ENCODE data around the gene KIF25. TPM values are rescaled to one million over a fixed set of nuclear protein-coding genes. Genes with fewer than 3 reads are reported as not detected.

KIF25 gene
- total and polyA plus RNA-seq, 4 donors = 0.05 TPM; not detected in 3

GRCh38 chr6:167949121-167949684 lies 48.3 kb upstream of the KIF25 start:
- no peak for DNase-seq (ENCODE audit: low spot score)
- no peak overlapping the region for H3K27ac ChIP-seq (ENCODE audit: low read depth in 1 of 2, low read length in 2 of 2)
- H3K36me3 ChIP-seq (ENCODE audit: control insufficient read depth in 4 of 4, insufficient read depth in 3 of 4, low read depth in 1 of 4, low read length in 3 of 4) = peaks cover 9 to 73% (median 58%) of the 10 kb centered on the region in 4 donors
- H3K9ac ChIP-seq (ENCODE audit: low read depth in 1 of 2, low read length in 2 of 2) = no peak overlapping the region
- H3K4me1 ChIP-seq (ENCODE audit: control insufficient read depth in 4 of 4, insufficient read depth in 4 of 4, low read length in 3 of 4) = no peaks in the 10 kb centered on the region
- WGBS = 92% methylated on average over 7 of the region's 7 CpGs
- no peak overlapping the region for H3K4me3 ChIP-seq (ENCODE audit: low read depth in 1 of 3, low read length in 3 of 3)
- no peaks in the 10 kb centered on the region for H3K9me3 ChIP-seq (ENCODE audit: control insufficient read depth in 4 of 4, low read length in 3 of 4)
- H3K27me3 ChIP-seq (ENCODE audit: control insufficient read depth in 4 of 4, insufficient read depth in 4 of 4, low read length in 3 of 4) = no peaks in the 10 kb centered on the region
- TF ChIP-seq JUND (IDR thresholded peaks at IDR 0.05) (no peak), HNF4G (IDR thresholded peaks at IDR 0.05) (no peak), EGR1 (IDR thresholded peaks at IDR 0.05; ENCODE audit: low read depth in 2 of 2) (no peak), SP1 (IDR thresholded peaks at IDR 0.05) (no peak), TAF1 (conservative IDR thresholded peaks at IDR 0.05) (no peak), NR2F2 (IDR thresholded peaks at IDR 0.05) (no peak), CTCF (IDR thresholded peaks at IDR 0.05; ENCODE audit: low read depth, low read length, missing input control) (no peak), FOXA2 (IDR thresholded peaks at IDR 0.05) (no peak), RXRA (IDR thresholded peaks at IDR 0.05) (no peak), FOXA1 (IDR thresholded peaks at IDR 0.05) (no peak), MAX (IDR thresholded peaks at IDR 0.05) (no peak), RAD21 (IDR thresholded peaks at IDR 0.05) (no peak), GABPA (IDR thresholded peaks at IDR 0.05 in 1 of 2, conservative IDR thresholded peaks at IDR 0.05 in 1 of 2) (no peak), ATF3 (IDR thresholded peaks at IDR 0.05) (no peak)

- Histone ChIP-seq H3K27ac (ENCODE audit: low read depth in 1 of 2, low read length in 2 of 2) (no peak overlapping the region), H3K4me1 (ENCODE audit: control insufficient read depth in 4 of 4, insufficient read depth in 4 of 4, low read length in 3 of 4) (peaks cover 0 to 4% (median under 1%) of the 10 kb centered on the region in 4 donors), H3K9ac (ENCODE audit: low read depth in 1 of 2, low read length in 2 of 2) (no peak overlapping the region), H3K27me3 (ENCODE audit: control insufficient read depth in 4 of 4, insufficient read depth in 4 of 4, low read length in 3 of 4) (no peaks in the 10 kb centered on the region), H3K36me3 (ENCODE audit: control insufficient read depth in 4 of 4, insufficient read depth in 3 of 4, low read depth in 1 of 4, low read length in 3 of 4) (peaks cover 8 to 62% (median 44%) of the 10 kb centered on the region in 4 donors), H3K4me3 (ENCODE audit: low read depth in 1 of 3, low read length in 3 of 3) (no peak overlapping the region), H3K9me3 (ENCODE audit: control insufficient read depth in 4 of 4, low read length in 3 of 4) (no peaks in the 10 kb centered on the region)
- WGBS = 97% methylated on average over 29 of the region's 29 CpGs
- no peak for DNase-seq (ENCODE audit: low spot score)
- TF ChIP-seq RXRA (IDR thresholded peaks at IDR 0.05) (no peak), EGR1 (IDR thresholded peaks at IDR 0.05; ENCODE audit: low read depth in 2 of 2) (no peak), TAF1 (conservative IDR thresholded peaks at IDR 0.05) (no peak), NR2F2 (IDR thresholded peaks at IDR 0.05) (no peak), ZBTB33 (IDR thresholded peaks at IDR 0.05) (no peak), CTCF (IDR thresholded peaks at IDR 0.05; ENCODE audit: low read depth, low read length, missing input control) (no peak), ATF3 (IDR thresholded peaks at IDR 0.05) (no peak), FOXA1 (IDR thresholded peaks at IDR 0.05) (no peak), HNF4A (conservative IDR thresholded peaks at IDR 0.05) (no peak), GABPA (IDR thresholded peaks at IDR 0.05 in 1 of 2, conservative IDR thresholded peaks at IDR 0.05 in 1 of 2) (no peak), SP1 (IDR thresholded peaks at IDR 0.05) (no peak), YY1 (IDR thresholded peaks at IDR 0.05) (no peak), JUND (IDR thresholded peaks at IDR 0.05) (no peak), MAX (IDR thresholded peaks at IDR 0.05) (no peak), HNF4G (IDR thresholded peaks at IDR 0.05) (no peak), FOXA2 (IDR thresholded peaks at IDR 0.05) (no peak), RAD21 (IDR thresholded peaks at IDR 0.05) (no peak), REST (IDR thresholded peaks at IDR 0.05) (no peak)
Measured at GRCh38 chr6:167951781-167952511, 45.5 kb upstream of the KIF25 start.
